ENCODE data around the gene UBR2.
"Not testable (repeated sequence)": the region's sequence is repeated elsewhere in the genome, so short reads cannot be mapped to it uniquely, and the experiment has no call there.

The UBR2 gene

DNA sequence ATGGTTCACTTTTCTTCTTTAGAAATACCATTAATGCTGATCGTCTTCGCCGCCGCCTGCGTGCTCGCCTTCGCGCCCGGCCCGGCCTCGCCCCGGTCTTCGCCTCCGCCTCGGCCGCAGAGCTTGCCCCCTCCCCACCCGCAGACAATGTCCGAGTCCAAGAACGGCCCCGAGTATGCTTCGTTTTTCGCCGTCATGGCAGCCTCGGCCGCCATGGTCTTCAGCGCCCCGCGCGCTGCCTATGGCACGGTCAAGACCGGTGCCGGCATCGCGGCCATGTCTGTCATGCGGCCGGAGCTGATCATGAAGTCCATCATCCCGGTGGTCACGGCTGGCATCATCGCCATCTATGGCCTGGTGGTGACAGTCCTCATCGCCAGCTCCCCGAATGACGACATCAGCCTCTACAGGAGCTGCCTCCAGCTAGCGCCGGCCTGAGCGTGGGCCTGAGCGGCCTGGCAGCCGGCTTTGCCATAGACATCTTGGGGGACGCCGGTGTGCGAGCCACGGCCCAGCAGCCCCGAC is 163.3 kb downstream of the UBR2 start:
- peak overlapping the region; percentile 73 for H3K4me3 ChIP-seq
- DNase-seq (ENCODE audit: low spot score), result no peak
- peak overlapping the region; percentile 65 to 72 for H3K27ac ChIP-seq
- TF ChIP-seq CTCF (IDR thresholded peaks at IDR 0.05), result no peak

DNA sequence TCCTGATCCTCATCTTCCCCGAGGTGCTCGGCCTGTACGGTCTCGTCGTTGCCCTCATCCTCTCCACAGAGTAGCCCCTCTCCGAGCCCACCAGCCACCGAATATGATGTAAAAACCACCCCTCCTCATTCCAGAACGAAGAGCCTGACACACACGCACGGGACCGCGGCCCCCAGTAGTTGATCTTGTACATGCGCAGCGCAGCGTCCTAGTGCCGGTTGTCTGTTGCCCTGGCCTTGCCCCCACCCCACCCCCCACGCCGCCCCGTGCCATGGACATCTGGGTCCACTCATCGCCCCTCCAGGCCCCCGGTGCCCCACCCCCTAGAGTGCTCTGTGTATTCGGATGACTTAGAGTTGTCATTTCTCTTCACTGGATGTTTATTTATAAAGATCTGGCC is 163.8 kb downstream of the UBR2 start:
- TF ChIP-seq CTCF (IDR thresholded peaks at IDR 0.05), result no peak
- peak overlapping the region in 1 of 2 donors; percentile 72 for H3K27ac ChIP-seq
- DNase-seq (ENCODE audit: low spot score), result no peak
- H3K4me3 ChIP-seq, result peak overlapping the region; percentile 73

GRCh38 chr6:42729731-42730130 is 165.9 kb downstream of the UBR2 start:
- Histone ChIP-seq H3K27ac (no peak overlapping the region), H3K4me3 (no peak overlapping the region)
- no peak for TF ChIP-seq CTCF (IDR thresholded peaks at IDR 0.05)
- no peak for DNase-seq (ENCODE audit: low spot score)

DNA sequence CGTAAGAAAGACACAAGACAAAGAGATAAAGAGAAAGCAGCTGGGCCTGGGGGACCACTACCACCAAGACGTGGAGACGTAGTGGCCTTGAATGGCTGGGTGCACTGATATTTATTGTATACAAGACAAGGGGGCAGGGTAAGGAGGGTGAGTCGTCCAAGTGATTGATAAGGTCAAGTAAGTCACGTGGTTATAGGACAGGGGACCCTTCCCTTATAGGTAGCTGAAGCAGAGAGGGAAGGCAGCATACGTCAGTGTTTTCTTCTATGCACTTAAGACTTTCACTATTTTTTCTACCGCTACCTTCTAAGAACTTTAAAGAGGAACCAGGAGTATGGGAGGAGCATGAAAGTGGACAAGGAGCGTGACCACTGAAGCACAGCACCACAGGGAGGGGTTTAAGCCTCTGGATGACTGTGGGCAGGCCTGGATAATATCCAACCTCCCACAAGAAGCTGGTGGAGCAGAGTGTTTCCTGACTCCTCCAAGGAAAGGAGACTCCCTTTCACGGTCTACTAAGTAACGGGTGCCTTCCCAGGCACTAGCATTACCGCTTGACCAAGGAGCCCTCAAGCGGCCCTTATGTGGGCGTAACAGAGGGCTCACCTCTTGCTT is 170.1 kb downstream of the UBR2 start:
- not testable (repeated sequence) for H3K27ac ChIP-seq; DNase-seq (ENCODE audit: low spot score); H3K4me3 ChIP-seq

- Histone ChIP-seq H3K4me3 (no peak overlapping the region), H3K27ac (no peak overlapping the region)
- no peak for TF ChIP-seq CTCF (IDR thresholded peaks at IDR 0.05)
- DNase-seq (ENCODE audit: low spot score), result no peak
These were observed 172.1 kb downstream of the UBR2 start for GRCh38 chr6:42735976-42736375.

- Histone ChIP-seq H3K27ac (no peak overlapping the region), H3K4me3 (no peak overlapping the region)
- no peak for DNase-seq (ENCODE audit: low spot score)
- TF ChIP-seq CTCF (IDR thresholded peaks at IDR 0.05), result no peak
These were observed 176.9 kb downstream of the UBR2 start for GRCh38 chr6:42740725-42741124.

GRCh38 chr6:42742116-42742894 is 178.5 kb downstream of the UBR2 start:
- Histone ChIP-seq H3K4me3 (no peak overlapping the region), H3K27ac (no peak overlapping the region)
- TF ChIP-seq CTCF (IDR thresholded peaks at IDR 0.05), result no peak
- DNase-seq (ENCODE audit: low spot score), result no peak

Measured in coronary artery (tissue), 2 donors.